Uterus (tissue), 2 donors: ENCODE results near the gene HELT.

Source experiments
- POLR2A ChIP-seq, 2 donors: fragments of 450-650 bp; IDR thresholded peaks; one replicate each; pipeline ENCODE4 v1.6.1; 2016; ENCODE audit warnings: antibody characterized with exemption in 2 of 2, mild to moderate bottlenecking in 1 of 2, moderate library complexity in 1 of 2
- TF ChIP-seq, protein P1 (sequence below), 4 experiments: fragments of 200-600 bp in 2 of 4; fragments of 450-650 bp in 2 of 4; sonication (generic) in 2 of 4; IDR thresholded peaks; one replicate each; pipeline ENCODE4 v1.5.1; 2016 to 2019; ENCODE audit warnings: antibody characterized with exemption in 4 of 4, mild to moderate bottlenecking in 2 of 4, moderate library complexity in 1 of 4

GRCh38 chr4:185019456-185020292, 1.4 kb downstream of the HELT start:
- TF ChIP-seq, protein P1, sequence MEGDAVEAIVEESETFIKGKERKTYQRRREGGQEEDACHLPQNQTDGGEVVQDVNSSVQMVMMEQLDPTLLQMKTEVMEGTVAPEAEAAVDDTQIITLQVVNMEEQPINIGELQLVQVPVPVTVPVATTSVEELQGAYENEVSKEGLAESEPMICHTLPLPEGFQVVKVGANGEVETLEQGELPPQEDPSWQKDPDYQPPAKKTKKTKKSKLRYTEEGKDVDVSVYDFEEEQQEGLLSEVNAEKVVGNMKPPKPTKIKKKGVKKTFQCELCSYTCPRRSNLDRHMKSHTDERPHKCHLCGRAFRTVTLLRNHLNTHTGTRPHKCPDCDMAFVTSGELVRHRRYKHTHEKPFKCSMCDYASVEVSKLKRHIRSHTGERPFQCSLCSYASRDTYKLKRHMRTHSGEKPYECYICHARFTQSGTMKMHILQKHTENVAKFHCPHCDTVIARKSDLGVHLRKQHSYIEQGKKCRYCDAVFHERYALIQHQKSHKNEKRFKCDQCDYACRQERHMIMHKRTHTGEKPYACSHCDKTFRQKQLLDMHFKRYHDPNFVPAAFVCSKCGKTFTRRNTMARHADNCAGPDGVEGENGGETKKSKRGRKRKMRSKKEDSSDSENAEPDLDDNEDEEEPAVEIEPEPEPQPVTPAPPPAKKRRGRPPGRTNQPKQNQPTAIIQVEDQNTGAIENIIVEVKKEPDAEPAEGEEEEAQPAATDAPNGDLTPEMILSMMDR (IDR thresholded peaks at IDR 0.05): no peak
- TF ChIP-seq POLR2A (IDR thresholded peaks at IDR 0.05): no peak
